Activated CD8-positive, alpha-beta T cell treated with anti-CD3 and anti-CD28 coated beads, Interleukin-2, amount 10 ng/mL, durations not matched to agents 7 days and 5 days (primary cell): ENCODE results near the gene KLHL40. TPM values are rescaled to one million over a fixed set of nuclear protein-coding genes. Genes with fewer than 3 reads are reported as not detected.
A peak's percentile ranks its signal among the peaks of the same experiment; 100 is the strongest.

ENCODE experiments used
- ATAC-seq: fragments of 150-1000 bp; cut with Tn5 transposase; one replicate; pipeline ENCODE4 v1.10.0; 2021; ENCODE audit warnings: moderate library complexity
- CTCF ChIA-PET: fragments of 350-600 bp; sonication (Branson Sonifier 250); formaldehyde crosslinking; loops from one replicate; lab custom pipeline; 2021; ENCODE audit warnings: antibody characterized with exemption; lab: Charles Lee
- POLR2A ChIA-PET: fragments of 350-600 bp; sonication (Branson Sonifier 250); formaldehyde crosslinking; loops from one replicate; lab custom pipeline; 2021; ENCODE audit warnings: antibody characterized with exemption; lab: Charles Lee
- DNase-seq: peaks from one replicate; pipeline ENCODE4 v3.0.0-alpha.2; 2020
- H3K27ac Mint-ChIP-seq: one replicate; pipeline ENCODE4 v1.8.0; 2021; ENCODE audit warnings: mild to moderate bottlenecking, mixed read lengths
- H3K27me3 Mint-ChIP-seq: one replicate; pipeline ENCODE4 v1.8.0; 2021; ENCODE audit warnings: low read depth, mixed read lengths
- H3K36me3 Mint-ChIP-seq: one replicate; pipeline ENCODE4 v1.8.0; 2021; ENCODE audit warnings: low read depth, mixed read lengths
- H3K4me1 Mint-ChIP-seq: one replicate; pipeline ENCODE4 v1.8.0; 2021; ENCODE audit warnings: low read depth, mixed read lengths
- H3K4me3 Mint-ChIP-seq: one replicate; pipeline ENCODE4 v1.8.0; 2021; ENCODE audit warnings: mild to moderate bottlenecking, mixed read lengths
- H3K9me3 Mint-ChIP-seq: one replicate; pipeline ENCODE4 v1.8.0; 2022; ENCODE audit warnings: mixed read lengths; ENCODE audit not compliant: insufficient read depth
- total RNA-seq, 2 experiments: library from RNA; stranded (reverse); gene quantifications; one replicate each; pipeline ENCODE4 v1.2.3, GENCODE V29; 2021

The KLHL40 gene
- total RNA-seq, 2 experiments from 2014 or later, result not detected

- Mint-ChIP-seq H3K36me3 (no peaks in the 10 kb centered on the region), H3K4me3 (no peak overlapping the region), H3K4me1 (peaks cover 13% of the 10 kb centered on the region), H3K27me3 (no peaks in the 10 kb centered on the region), H3K9me3 (no peaks in the 10 kb centered on the region), H3K27ac (no peak overlapping the region)
- no peak for ATAC-seq
- DNase-seq, result no peak
- ChIA-PET POLR2A (no interaction called here), CTCF (no interaction called here)
These were observed 12.1 kb downstream of the KLHL40 start for GRCh38 chr3:42697289-42698051.

- ChIA-PET CTCF (interaction anchor here (0.7 kb wide), 1 partner anchor 46 kb away, joined by 3 read pairs; no protein-coding TSS in a partner anchor), POLR2A (no interaction called here)
- no peaks in the 10 kb centered on the region for H3K36me3 Mint-ChIP-seq
- peaks cover 13% of the 10 kb centered on the region for H3K4me1 Mint-ChIP-seq
- ATAC-seq (no peak), DNase-seq (no peak)
- H3K27me3 Mint-ChIP-seq, result no peaks in the 10 kb centered on the region
- H3K9me3 Mint-ChIP-seq, result no peaks in the 10 kb centered on the region
- no peak overlapping the region for H3K4me3 Mint-ChIP-seq
- H3K27ac Mint-ChIP-seq, result no peak overlapping the region
These were observed 13.0 kb downstream of the KLHL40 start for GRCh38 chr3:42698216-42698910.

- no peak for ATAC-seq
- Mint-ChIP-seq H3K27ac (no peak overlapping the region), H3K9me3 (no peaks in the 10 kb centered on the region), H3K27me3 (no peaks in the 10 kb centered on the region), H3K36me3 (no peaks in the 10 kb centered on the region), H3K4me1 (peaks cover 13% of the 10 kb centered on the region), H3K4me3 (no peak overlapping the region)
- peak; percentile 37 for DNase-seq
- ChIA-PET POLR2A (no interaction called here), CTCF (interaction anchor here (0.7 to 1.2 kb wide), 2 partner anchors 34 to 46 kb away, joined by 3 read pairs; no protein-coding TSS in a partner anchor)
These were observed 13.5 kb downstream of the KLHL40 start for GRCh38 chr3:42698911-42699230.

- H3K9me3 Mint-ChIP-seq, result no peaks in the 10 kb centered on the region
- H3K27me3 Mint-ChIP-seq, result no peaks in the 10 kb centered on the region
- H3K4me1 Mint-ChIP-seq, result peaks cover 13% of the 10 kb centered on the region
- DNase-seq, result no peak
- ATAC-seq, result no peak
- no peak overlapping the region for H3K27ac Mint-ChIP-seq
- ChIA-PET POLR2A (interaction anchor here (0.7 kb wide), 1 partner anchor 105 kb away, joined by 3 read pairs; the partner anchor contains the start of gene HIGD1A), CTCF (interaction anchor here (0.7 to 1.2 kb wide), 2 partner anchors 33 to 47 kb away, joined by 3 read pairs; no protein-coding TSS in a partner anchor)
- no peaks in the 10 kb centered on the region for H3K36me3 Mint-ChIP-seq
- H3K4me3 Mint-ChIP-seq, result no peak overlapping the region
These were observed 14.2 kb downstream of the KLHL40 start for GRCh38 chr3:42699511-42699971.

GRCh38 chr3:42700366-42701288 is 15.3 kb downstream of the KLHL40 start:
- no peak overlapping the region for H3K4me3 Mint-ChIP-seq
- ChIA-PET CTCF (no interaction called here), POLR2A (no interaction called here)
- H3K27me3 Mint-ChIP-seq, result peaks cover 2% of the 10 kb centered on the region
- H3K36me3 Mint-ChIP-seq, result no peaks in the 10 kb centered on the region
- no peak overlapping the region for H3K27ac Mint-ChIP-seq
- peaks cover 13% of the 10 kb centered on the region for H3K4me1 Mint-ChIP-seq
- ATAC-seq, result no peak
- DNase-seq, result no peak
- no peaks in the 10 kb centered on the region for H3K9me3 Mint-ChIP-seq

GRCh38 chr3:42701371-42702065 is 16.2 kb downstream of the KLHL40 start:
- ChIA-PET CTCF (no interaction called here), POLR2A (no interaction called here)
- H3K4me3 Mint-ChIP-seq, result no peak overlapping the region

GRCh38 chr3:42702066-42702951 is 17.0 kb downstream of the KLHL40 start, which contains the start of gene HHATL:
Gene HHATL, minus strand, starts transcription at chr3:42702798. Its CDS starts 1,972 bp downstream, at chr3:42700826.
- DNase-seq (no peak), ATAC-seq (no peak)
- POLR2A ChIA-PET, result no interaction called here
- Mint-ChIP-seq H3K4me1 (peaks cover 13% of the 10 kb centered on the region), H3K4me3 (no peak within 1 kb of the TSS), H3K36me3 (no peaks in the 10 kb centered on the region), H3K27me3 (peaks cover 2% of the 10 kb centered on the region), H3K27ac (no peak within 1 kb of the TSS), H3K9me3 (no peaks in the 10 kb centered on the region)
- CTCF ChIA-PET, result interaction anchor here (1.5 kb wide), 1 partner anchor 9 kb away, joined by 3 read pairs; no protein-coding TSS in a partner anchor

More at GRCh38 chr3:42701371-42702065, 16.2 kb downstream of the KLHL40 start:
- Mint-ChIP-seq H3K27ac (no peak overlapping the region), H3K36me3 (no peaks in the 10 kb centered on the region), H3K27me3 (peaks cover 2% of the 10 kb centered on the region), H3K4me1 (peaks cover 13% of the 10 kb centered on the region), H3K9me3 (no peaks in the 10 kb centered on the region)
- ATAC-seq (peak; percentile 90), DNase-seq (peak; percentile 81)

GRCh38 chr3:42702982-42703694 is 17.8 kb downstream of the KLHL40 start:
- Mint-ChIP-seq H3K36me3 (no peaks in the 10 kb centered on the region), H3K4me1 (peaks cover 13% of the 10 kb centered on the region), H3K27me3 (peaks cover 2% of the 10 kb centered on the region), H3K4me3 (no peak overlapping the region), H3K9me3 (no peaks in the 10 kb centered on the region), H3K27ac (no peak overlapping the region)
- DNase-seq (no peak), ATAC-seq (no peak)
- POLR2A ChIA-PET, result no interaction called here
- CTCF ChIA-PET, result interaction anchor here (1.5 kb wide), 1 partner anchor 8 kb away, joined by 3 read pairs; no protein-coding TSS in a partner anchor

GRCh38 chr3:42703695-42704025 is 18.3 kb downstream of the KLHL40 start:
- H3K4me1 Mint-ChIP-seq, result peaks cover 8% of the 10 kb centered on the region
- H3K27me3 Mint-ChIP-seq, result peaks cover 2% of the 10 kb centered on the region
- H3K36me3 Mint-ChIP-seq, result no peaks in the 10 kb centered on the region
- ATAC-seq, result no peak
- no peak overlapping the region for H3K4me3 Mint-ChIP-seq
- CTCF ChIA-PET, result no interaction called here
- DNase-seq, result no peak
- no peaks in the 10 kb centered on the region for H3K9me3 Mint-ChIP-seq
- POLR2A ChIA-PET, result no interaction called here
- H3K27ac Mint-ChIP-seq, result no peak overlapping the region
